EH (cell line): Measurements from ENCODE around the gene RNF128.
"Not testable (repeated sequence)": the region's sequence is repeated elsewhere in the genome, so short reads cannot be mapped to it uniquely, and the experiment has no call there.

Source experiments
- DNase-seq: peaks from one replicate; pipeline ENCODE4 v3.0.0-alpha.2; 2015; ENCODE audit warnings: low read depth

Gene RNF128

GRCh38 chrX:106748377-106748776, 21.9 kb downstream of the RNF128 start:
- no peak for DNase-seq

GRCh38 chrX:106751407-106751806, 24.9 kb downstream of the RNF128 start:
- no peak for DNase-seq

- DNase-seq = peak; percentile 26
Measured at GRCh38 chrX:106752101-106752678, 25.7 kb downstream of the RNF128 start.

- not testable (repeated sequence) for DNase-seq
Measured at GRCh38 chrX:106769288-106769687, 42.8 kb downstream of the RNF128 start.

- no peak for DNase-seq
Measured at GRCh38 chrX:106774981-106775380, 48.5 kb downstream of the RNF128 start.

- no peak for DNase-seq
Measured at GRCh38 chrX:106780264-106780663, 53.8 kb downstream of the RNF128 start.

- no peak for DNase-seq
Measured at GRCh38 chrX:106780664-106781377, 54.3 kb downstream of the RNF128 start.

GRCh38 chrX:106783716-106784115, 57.2 kb downstream of the RNF128 start:
- no peak for DNase-seq

- DNase-seq = peak; percentile 18
Measured at GRCh38 chrX:106791495-106791894, 65.0 kb downstream of the RNF128 start.

- no peak for DNase-seq
Measured at GRCh38 chrX:106802063-106802387, 75.5 kb downstream of the RNF128 start.

GRCh38 chrX:106802388-106803275, 76.1 kb downstream of the RNF128 start, which contains the start of gene TBC1D8B:
Gene TBC1D8B (plus strand): TSS chrX:106802673. CDS start chrX:106802854, 181 bp downstream.
- DNase-seq = peak; percentile 92

GRCh38 chrX:106811131-106811910, 84.8 kb downstream of the RNF128 start:
- DNase-seq = no peak

- DNase-seq = not testable (repeated sequence)
Measured at GRCh38 chrX:106812930-106813329, 86.4 kb downstream of the RNF128 start.

- DNase-seq = not testable (repeated sequence)
Measured at GRCh38 chrX:106814093-106814492, 87.6 kb downstream of the RNF128 start.
